ENCODE measurements around the gene STIL.
"Not testable (repeated sequence)": the region's sequence is repeated elsewhere in the genome, so short reads cannot be mapped to it uniquely, and the experiment has no call there.

Gene STIL

GRCh38 chr1:47313915-47314664, at the start of gene STIL:
Gene STIL, minus strand, starts transcription at chr1:47314147. Its CDS starts 3,828 bp downstream, at chr1:47310319.
- DNase-seq: peak; percentile 100

- DNase-seq: no peak
These were observed 48.9 kb upstream of the STIL start for GRCh38 chr1:47362828-47363227.

- DNase-seq: no peak
These were observed 47.4 kb upstream of the STIL start for GRCh38 chr1:47361380-47361779.

GRCh38 chr1:47351305-47351704, 37.4 kb upstream of the STIL start:
- no peak for DNase-seq

DNA sequence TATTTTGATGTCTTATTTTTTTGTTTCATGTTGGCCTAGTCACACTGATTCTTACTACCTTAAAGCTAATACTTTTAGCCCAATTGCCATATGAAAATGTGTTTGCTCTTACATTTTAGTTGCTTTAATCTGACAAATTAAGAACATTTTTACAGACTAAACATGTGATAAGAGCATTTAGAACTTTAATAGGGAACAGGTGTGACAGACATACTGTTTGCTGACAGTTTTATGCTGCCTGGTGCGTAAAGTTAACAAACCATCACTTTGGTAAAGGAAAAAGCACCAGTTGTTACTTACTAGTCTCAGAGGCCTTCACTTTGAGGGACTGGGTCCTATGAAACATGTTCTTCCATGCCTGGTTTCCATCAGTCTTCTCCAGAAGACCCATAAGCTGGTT, 34.3 kb upstream of the STIL start:
- no peak for DNase-seq

DNA sequence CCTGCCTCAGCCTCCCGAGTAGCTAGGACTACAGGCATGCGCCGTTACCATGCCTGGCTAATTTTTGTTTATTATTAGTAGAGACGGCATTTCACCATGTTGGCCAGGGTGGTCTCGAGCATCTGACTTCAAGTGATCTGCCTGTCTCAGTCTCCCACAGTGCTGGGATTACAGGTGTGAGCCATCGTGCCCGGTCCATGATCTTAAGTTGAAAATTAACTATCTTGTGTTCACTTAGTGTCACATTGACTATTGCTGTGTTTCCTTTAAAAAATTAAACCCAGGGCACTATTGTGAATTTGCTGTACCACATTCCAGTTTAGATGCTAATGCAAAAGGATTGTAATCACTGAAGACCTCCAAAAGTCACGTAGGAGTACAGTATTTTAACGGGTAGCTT, 33.8 kb upstream of the STIL start:
- no peak for DNase-seq

- DNase-seq: not testable (repeated sequence)
These were observed 33.0 kb upstream of the STIL start for GRCh38 chr1:47346979-47347378.

- no peak for DNase-seq
These were observed 26.3 kb upstream of the STIL start for GRCh38 chr1:47340227-47340626.

GRCh38 chr1:47338249-47339077, 24.5 kb upstream of the STIL start:
- no peak for DNase-seq

DNA sequence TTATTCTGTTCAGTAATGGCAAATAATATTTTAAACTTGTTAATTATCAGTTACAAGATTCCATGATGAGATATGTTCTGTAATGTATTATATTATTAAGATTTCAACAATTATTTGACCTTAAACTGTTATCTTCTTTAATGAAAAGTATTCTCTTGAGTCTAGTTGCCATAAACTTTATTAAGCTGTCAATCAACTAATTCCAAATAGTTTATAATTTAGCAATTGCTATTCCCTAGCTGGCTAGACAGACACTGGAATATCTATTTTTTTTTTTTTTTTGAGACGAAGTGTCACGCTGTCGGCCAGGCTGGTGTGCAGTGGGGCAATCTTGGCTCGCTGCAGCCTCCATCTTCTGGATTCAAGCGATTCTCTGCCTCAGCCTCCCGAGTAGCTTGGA, 23.4 kb upstream of the STIL start:
- DNase-seq: no peak

- no peak for DNase-seq
These were observed 21.0 kb upstream of the STIL start for GRCh38 chr1:47334765-47335435.

- peak; percentile 43 for DNase-seq
These were observed 20.2 kb upstream of the STIL start for GRCh38 chr1:47333922-47334764.

DNA sequence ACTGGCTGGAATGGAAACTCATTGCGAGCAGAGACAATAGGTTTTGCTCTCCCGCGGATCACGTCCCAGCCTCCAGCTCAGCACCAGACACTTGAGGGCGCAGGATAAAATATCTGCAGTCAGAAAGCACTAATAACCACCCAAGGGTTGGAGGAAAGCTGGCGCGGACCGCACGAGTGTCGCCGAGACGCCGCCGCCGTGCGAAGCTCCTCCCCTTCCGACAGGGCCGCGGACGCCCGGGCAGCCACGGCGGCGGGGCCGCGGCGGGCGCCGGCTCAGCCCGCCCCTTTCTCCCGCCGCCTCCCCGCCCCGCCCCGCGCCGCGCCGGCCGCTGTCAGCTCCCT, 19.6 kb upstream of the STIL start, which contains the start of gene CMPK1:
Gene CMPK1, plus strand, starts transcription at position 213 of the 344 bp plus-strand sequence. CDS start 156 bp downstream, outside the sequence.
- DNase-seq: peak; percentile 51

GRCh38 chr1:47332779-47333577, 19.0 kb upstream of the STIL start:
- no peak for DNase-seq

DNA sequence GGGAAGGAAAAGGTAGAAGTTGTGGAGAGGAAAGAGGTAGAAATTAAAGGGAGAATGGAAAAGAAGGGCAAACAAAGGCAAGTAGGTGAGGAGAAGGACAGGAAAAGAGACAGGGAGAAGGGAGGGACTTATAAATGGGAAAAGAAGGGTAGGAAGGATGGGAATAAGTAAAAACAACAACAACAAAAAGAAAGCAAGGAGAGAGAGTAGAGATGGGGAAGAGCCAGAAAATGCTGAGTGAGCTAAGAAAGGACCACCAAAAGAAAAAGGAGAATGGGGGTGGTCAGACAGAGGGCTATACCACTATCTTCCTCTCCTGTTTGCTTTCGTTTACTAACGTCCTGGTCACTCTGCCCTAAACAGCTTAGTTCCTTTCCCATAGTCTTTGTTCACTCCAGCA, 17.9 kb upstream of the STIL start:
- DNase-seq: no peak

- DNase-seq: no peak
These were observed 16.3 kb upstream of the STIL start for GRCh38 chr1:47330212-47330611.

- no peak for DNase-seq
These were observed 15.0 kb upstream of the STIL start for GRCh38 chr1:47328992-47329391.

DNA sequence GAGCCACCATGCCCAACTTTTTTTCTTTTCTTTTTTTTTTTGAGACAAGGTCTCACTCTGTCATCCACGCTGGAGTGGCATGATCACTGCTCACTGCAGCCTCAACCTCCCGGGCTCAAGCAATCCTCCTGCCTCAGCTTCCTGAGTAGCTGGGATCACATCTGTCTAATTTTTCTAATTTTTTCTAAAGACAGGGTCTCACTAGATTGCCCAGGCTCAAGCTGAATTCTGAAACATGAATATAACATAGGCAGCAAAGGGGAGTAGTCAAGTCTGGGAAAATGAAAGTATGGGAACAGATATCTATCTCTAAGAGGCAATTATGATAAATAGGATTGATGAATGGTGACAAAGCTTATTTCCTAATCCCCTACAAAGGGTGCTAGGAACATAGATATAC, 12.3 kb upstream of the STIL start:
- no peak for DNase-seq

- no peak for DNase-seq
These were observed 11.6 kb upstream of the STIL start for GRCh38 chr1:47325528-47325927.

DNA sequence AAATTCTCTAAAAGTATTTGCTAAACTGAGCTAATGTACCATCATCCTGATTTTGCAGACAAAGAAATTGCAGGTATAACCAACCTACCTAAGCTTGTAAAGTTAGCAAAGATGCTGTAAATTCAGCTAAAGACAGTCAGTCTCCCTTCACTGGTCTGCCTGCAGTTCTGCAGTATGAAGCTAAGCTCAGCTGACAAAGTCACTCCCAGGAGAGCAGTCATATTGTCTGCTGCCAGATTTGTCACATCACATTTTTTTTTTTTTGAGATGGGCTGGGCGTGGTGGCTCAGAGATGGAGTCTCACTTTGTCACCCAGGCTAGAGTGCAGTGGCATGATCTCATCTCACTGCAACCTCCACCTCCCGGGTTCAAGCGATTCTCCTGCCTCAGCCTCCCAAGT, 10.7 kb upstream of the STIL start:
- no peak for DNase-seq

- no peak for DNase-seq
These were observed 9.7 kb upstream of the STIL start for GRCh38 chr1:47323599-47324031.

DNA sequence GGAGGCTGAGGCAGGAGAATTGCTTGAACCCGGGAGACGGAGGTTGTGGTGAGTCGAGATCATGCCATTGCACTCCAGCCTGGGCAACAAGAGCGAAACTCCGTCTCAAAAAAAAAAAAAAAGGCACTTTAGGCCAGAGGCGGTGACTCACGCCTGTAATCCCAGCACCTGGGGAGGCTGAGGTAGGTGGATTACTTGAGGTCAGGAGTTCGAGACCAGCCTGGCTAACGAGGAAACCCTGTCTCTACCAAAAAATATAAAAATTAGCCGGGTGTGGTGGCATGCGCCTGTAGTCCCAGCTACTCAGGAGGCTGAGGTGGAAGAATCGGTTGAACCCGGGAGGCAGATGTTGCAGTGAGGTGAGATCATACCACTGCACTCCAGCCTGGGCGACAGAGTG, 6.0 kb upstream of the STIL start:
- DNase-seq: not testable (repeated sequence)

All from amniotic stem cell (primary cell).